Stimulated activated effector memory CD8-positive, alpha-beta T cell treated with anti-CD3 and anti-CD28 coated beads, Interleukin-12 subunit alpha, Interleukin-12 subunit beta, amount 100 ng/mL, for 72 hours (primary cell): ENCODE data around the gene LTV1.
"Not testable (repeated sequence)": the region's sequence is repeated elsewhere in the genome, so short reads cannot be mapped to it uniquely, and the experiment has no call there.

ENCODE experiments used
- ATAC-seq: fragments of 150-1000 bp; cut with Tn5 transposase; 2 replicates; pipeline ENCODE4 v1.10.0; 2021
- DNase-seq, 2 donors: peaks; one replicate each; pipeline ENCODE4 v3.0.0; 2021 to 2022; ENCODE audit warnings: low spot score in 2 of 2
- H3K27ac Mint-ChIP-seq: one replicate; pipeline ENCODE4 v1.8.0; 2022; ENCODE audit warnings: mild to moderate bottlenecking, mixed read lengths
- H3K36me3 Mint-ChIP-seq: one replicate; pipeline ENCODE4 v1.8.0; 2022; ENCODE audit warnings: mild to moderate bottlenecking, mixed read lengths
- H3K4me1 Mint-ChIP-seq: one replicate; pipeline ENCODE4 v1.8.0; 2022; ENCODE audit warnings: mixed read lengths
- H3K4me3 Mint-ChIP-seq: one replicate; pipeline ENCODE4 v1.8.0; 2022; ENCODE audit warnings: mild to moderate bottlenecking, mixed read lengths
- H3K9me3 Mint-ChIP-seq: one replicate; pipeline ENCODE4 v1.8.0; 2022; ENCODE audit warnings: mixed read lengths

LTV1 gene

GRCh38 chr6:143864234-143864633 is 21.1 kb downstream of the LTV1 start, which contains the start of gene ZC2HC1B:
ZC2HC1B (plus strand) TSS chr6:143864474; CDS start chr6:143864540, 66 bp downstream.
- DNase-seq (no peak), ATAC-seq (no peak)
- H3K4me3 Mint-ChIP-seq, result no peak within 1 kb of the TSS
- no peak within 1 kb of the TSS for H3K27ac Mint-ChIP-seq
- H3K4me1 Mint-ChIP-seq, result no peaks in the 10 kb centered on the region
- peaks cover 56% of the 10 kb centered on the region for H3K36me3 Mint-ChIP-seq
- H3K9me3 Mint-ChIP-seq, result no peaks in the 10 kb centered on the region

GRCh38 chr6:143867236-143867635 is 24.1 kb downstream of the LTV1 start:
- DNase-seq, result no peak
- peaks cover 4% of the 10 kb centered on the region for H3K4me1 Mint-ChIP-seq
- H3K27ac Mint-ChIP-seq, result no peak overlapping the region
- peaks cover 26% of the 10 kb centered on the region for H3K36me3 Mint-ChIP-seq
- no peak for ATAC-seq
- no peak overlapping the region for H3K4me3 Mint-ChIP-seq
- peaks cover 4% of the 10 kb centered on the region for H3K9me3 Mint-ChIP-seq

- not testable (repeated sequence) for H3K9me3 Mint-ChIP-seq, DNase-seq, H3K4me3 Mint-ChIP-seq, ATAC-seq, H3K27ac Mint-ChIP-seq
- H3K4me1 Mint-ChIP-seq, result peaks cover 18% of the 10 kb centered on the region
- H3K36me3 Mint-ChIP-seq, result peaks cover 10% of the 10 kb centered on the region
These were observed 25.7 kb downstream of the LTV1 start for GRCh38 chr6:143868808-143869207.

- H3K27ac Mint-ChIP-seq, DNase-seq, H3K4me3 Mint-ChIP-seq, H3K9me3 Mint-ChIP-seq, H3K36me3 Mint-ChIP-seq, ATAC-seq: not testable (repeated sequence)
- H3K4me1 Mint-ChIP-seq, result peaks cover 18% of the 10 kb centered on the region
These were observed 28.1 kb downstream of the LTV1 start for GRCh38 chr6:143871202-143871730.

GRCh38 chr6:143872201-143872600 is 29.1 kb downstream of the LTV1 start:
- Mint-ChIP-seq H3K36me3 (no peaks in the 10 kb centered on the region), H3K9me3 (peaks cover 4% of the 10 kb centered on the region), H3K4me3 (no peak overlapping the region), H3K4me1 (peaks cover 18% of the 10 kb centered on the region), H3K27ac (peak overlapping the region; percentile 73)
- ATAC-seq (peak; percentile 100), DNase-seq (no peak)

DNA sequence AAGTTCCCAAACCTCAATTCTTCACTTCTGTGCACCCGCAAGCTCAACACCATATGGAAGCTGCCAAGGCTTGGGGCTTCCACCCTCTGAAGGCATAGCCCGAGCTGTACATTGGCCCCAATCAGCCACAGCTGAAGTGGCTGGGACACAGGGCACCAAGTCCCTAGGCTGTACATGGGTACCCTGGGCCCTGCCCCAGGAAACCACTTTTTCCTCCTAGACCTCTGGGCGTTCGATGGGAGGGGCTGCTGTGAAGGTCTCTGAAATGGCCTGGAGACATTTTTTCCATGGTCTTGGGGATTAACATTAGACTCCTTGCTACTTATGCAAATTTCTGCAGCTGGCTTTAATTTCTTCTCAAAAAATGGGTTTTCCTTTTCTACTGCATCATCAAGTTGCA is 30.5 kb downstream of the LTV1 start:
- not testable (repeated sequence) for ATAC-seq, H3K27ac Mint-ChIP-seq, H3K9me3 Mint-ChIP-seq, H3K36me3 Mint-ChIP-seq, DNase-seq, H3K4me3 Mint-ChIP-seq
- peaks cover 27% of the 10 kb centered on the region for H3K4me1 Mint-ChIP-seq

DNA sequence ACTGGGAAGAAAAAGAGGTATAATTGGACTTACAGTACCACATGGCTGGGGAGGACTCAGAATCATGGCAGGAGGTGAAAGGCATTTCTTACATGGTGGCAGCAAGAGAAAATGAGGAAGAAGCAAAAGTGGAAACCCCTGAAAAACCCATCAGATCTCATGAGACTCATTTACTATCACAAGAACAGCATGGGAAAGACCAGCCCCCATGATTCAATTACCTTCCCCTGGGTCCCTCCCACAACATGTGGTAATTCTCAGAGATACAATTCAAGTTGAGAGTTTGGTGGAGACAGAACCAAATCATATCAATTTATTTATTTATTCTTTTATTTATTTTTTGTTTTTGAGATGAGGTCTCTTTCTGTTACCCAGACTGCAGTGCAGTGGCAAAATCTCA is 31.4 kb downstream of the LTV1 start:
- not testable (repeated sequence) for H3K36me3 Mint-ChIP-seq, ATAC-seq, H3K27ac Mint-ChIP-seq, H3K4me3 Mint-ChIP-seq, DNase-seq, H3K9me3 Mint-ChIP-seq
- peaks cover 27% of the 10 kb centered on the region for H3K4me1 Mint-ChIP-seq

GRCh38 chr6:143877584-143878271 is 34.6 kb downstream of the LTV1 start:
- no peaks in the 10 kb centered on the region for H3K9me3 Mint-ChIP-seq
- peaks cover 20% of the 10 kb centered on the region for H3K4me1 Mint-ChIP-seq
- ATAC-seq, result peak; percentile 96
- H3K27ac Mint-ChIP-seq, result no peak overlapping the region
- no peak for DNase-seq
- H3K36me3 Mint-ChIP-seq, result no peaks in the 10 kb centered on the region
- H3K4me3 Mint-ChIP-seq, result no peak overlapping the region

DNA sequence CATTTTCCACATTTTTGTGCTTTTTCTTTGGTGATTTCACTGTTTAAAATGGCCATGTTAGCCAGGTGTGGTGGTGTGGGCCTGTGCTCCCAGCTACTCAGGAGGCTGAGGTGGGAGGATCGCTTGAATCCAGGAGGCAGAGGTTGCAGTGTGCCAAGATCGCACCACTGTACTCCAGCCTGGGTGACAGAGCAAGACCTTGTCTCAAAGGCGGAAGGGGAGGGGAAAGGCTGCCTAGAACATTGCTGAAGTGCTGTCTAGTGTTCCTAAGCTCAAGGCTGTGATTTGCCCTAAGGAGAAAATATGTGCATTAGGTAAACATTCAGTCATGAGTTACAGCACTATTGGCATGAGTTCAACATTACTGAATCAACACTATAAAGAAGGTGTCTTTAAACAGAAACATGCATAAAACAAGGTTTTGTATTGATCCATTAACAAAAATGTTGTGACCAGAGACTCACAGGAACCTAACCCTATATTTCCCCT is 35.2 kb downstream of the LTV1 start:
- H3K36me3 Mint-ChIP-seq, result no peaks in the 10 kb centered on the region
- peaks cover 14% of the 10 kb centered on the region for H3K4me1 Mint-ChIP-seq
- DNase-seq, result no peak
- no peak overlapping the region for H3K27ac Mint-ChIP-seq
- no peak for ATAC-seq
- no peak overlapping the region for H3K4me3 Mint-ChIP-seq
- no peaks in the 10 kb centered on the region for H3K9me3 Mint-ChIP-seq

GRCh38 chr6:143880412-143880811 is 37.3 kb downstream of the LTV1 start:
- Mint-ChIP-seq H3K36me3 (no peaks in the 10 kb centered on the region), H3K9me3 (no peaks in the 10 kb centered on the region)

DNA sequence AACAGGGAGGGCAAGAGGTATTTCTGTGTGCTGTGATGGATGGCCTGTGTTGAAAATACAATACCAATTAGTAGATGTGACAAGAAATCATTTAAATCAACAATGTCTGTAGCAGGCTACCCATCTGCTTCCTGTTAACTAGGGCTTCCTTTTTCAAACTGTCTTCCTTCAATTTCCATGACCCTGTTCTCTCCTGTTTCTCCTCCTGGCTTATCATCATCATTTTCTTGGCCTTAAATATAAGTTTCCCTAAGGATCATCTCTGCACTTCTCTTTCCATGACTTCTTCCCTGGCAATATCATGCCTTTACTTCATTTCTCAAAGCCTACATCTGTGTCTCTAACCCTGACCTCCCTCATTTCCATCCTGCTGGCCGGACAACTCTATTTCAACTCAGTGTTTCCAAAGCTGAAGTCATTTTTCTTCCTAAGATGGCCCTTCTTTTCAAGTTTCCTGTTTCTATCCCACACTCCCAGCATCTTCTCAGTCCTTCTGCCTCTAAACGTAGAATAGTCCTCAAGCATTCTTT is 39.3 kb downstream of the LTV1 start:
- H3K27ac Mint-ChIP-seq, result no peak overlapping the region
- no peak for ATAC-seq
- no peaks in the 10 kb centered on the region for H3K36me3 Mint-ChIP-seq
- no peak overlapping the region for H3K4me3 Mint-ChIP-seq
- DNase-seq, result no peak
- H3K9me3 Mint-ChIP-seq, result no peaks in the 10 kb centered on the region
- H3K4me1 Mint-ChIP-seq, result peaks cover 9% of the 10 kb centered on the region

More at GRCh38 chr6:143880412-143880811, 37.3 kb downstream of the LTV1 start:
- Mint-ChIP-seq H3K4me1 (peaks cover 9% of the 10 kb centered on the region), H3K4me3 (no peak overlapping the region), H3K27ac (no peak overlapping the region)
- ATAC-seq, result no peak
- DNase-seq, result no peak

- Mint-ChIP-seq H3K27ac (no peak overlapping the region), H3K9me3 (no peaks in the 10 kb centered on the region), H3K36me3 (no peaks in the 10 kb centered on the region), H3K4me3 (no peak overlapping the region), H3K4me1 (no peaks in the 10 kb centered on the region)
- DNase-seq (no peak), ATAC-seq (no peak)
These were observed 41.2 kb downstream of the LTV1 start for GRCh38 chr6:143884216-143884900.

DNA sequence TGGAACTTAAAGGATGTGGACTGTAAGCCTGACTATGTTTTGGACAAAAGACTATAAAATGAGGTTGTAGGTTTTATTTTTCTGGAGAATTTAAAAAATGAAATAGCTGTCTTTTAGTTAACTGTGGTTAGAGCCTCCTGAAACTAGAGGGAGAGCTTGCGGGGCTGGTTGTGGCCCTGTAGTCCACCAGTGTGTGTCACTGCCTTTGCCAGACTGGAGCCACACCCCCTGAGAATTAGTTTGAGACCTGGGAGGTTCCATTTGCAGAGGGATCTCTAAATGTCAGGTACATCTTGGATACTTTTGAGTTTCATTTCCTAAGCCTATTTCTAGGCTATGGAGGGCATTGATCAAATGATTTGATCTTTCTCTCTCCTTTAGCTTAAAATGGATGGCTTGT is 42.0 kb downstream of the LTV1 start:
- Mint-ChIP-seq H3K9me3 (no peaks in the 10 kb centered on the region), H3K36me3 (no peaks in the 10 kb centered on the region), H3K4me3 (no peak overlapping the region), H3K27ac (no peak overlapping the region), H3K4me1 (no peaks in the 10 kb centered on the region)
- DNase-seq, result no peak
- no peak for ATAC-seq

- no peaks in the 10 kb centered on the region for H3K9me3 Mint-ChIP-seq
- no peaks in the 10 kb centered on the region for H3K4me1 Mint-ChIP-seq
- H3K4me3 Mint-ChIP-seq, result no peak overlapping the region
- ATAC-seq (no peak), DNase-seq (no peak)
- no peak overlapping the region for H3K27ac Mint-ChIP-seq
- H3K36me3 Mint-ChIP-seq, result no peaks in the 10 kb centered on the region
These were observed 51.5 kb downstream of the LTV1 start for GRCh38 chr6:143894655-143895054.

GRCh38 chr6:143896126-143896860 is 53.2 kb downstream of the LTV1 start:
- no peaks in the 10 kb centered on the region for H3K36me3 Mint-ChIP-seq
- no peaks in the 10 kb centered on the region for H3K9me3 Mint-ChIP-seq
- H3K27ac Mint-ChIP-seq, result no peak overlapping the region
- H3K4me3 Mint-ChIP-seq, result no peak overlapping the region
- H3K4me1 Mint-ChIP-seq, result no peaks in the 10 kb centered on the region
- no peak for DNase-seq
- ATAC-seq, result no peak
